Astrocyte (in vitro differentiated cells and primary cell): ENCODE data around the gene STK31.

ENCODE experiments used
- EZH2 ChIP-seq: IDR thresholded peaks from 2 replicates; pipeline ENCODE4 v1.6.1; 2012; ENCODE audit warnings: mild to moderate bottlenecking, low read length, inconsistent platforms; ENCODE audit not compliant: insufficient read depth
- TF ChIP-seq, protein P1 (sequence below): IDR thresholded peaks from 2 replicates; pipeline ENCODE4 v1.5.1; 2011; ENCODE audit warnings: low read depth, mild to moderate bottlenecking, inconsistent platforms, low read length, moderate library complexity; ENCODE audit not compliant: insufficient read depth

DNA sequence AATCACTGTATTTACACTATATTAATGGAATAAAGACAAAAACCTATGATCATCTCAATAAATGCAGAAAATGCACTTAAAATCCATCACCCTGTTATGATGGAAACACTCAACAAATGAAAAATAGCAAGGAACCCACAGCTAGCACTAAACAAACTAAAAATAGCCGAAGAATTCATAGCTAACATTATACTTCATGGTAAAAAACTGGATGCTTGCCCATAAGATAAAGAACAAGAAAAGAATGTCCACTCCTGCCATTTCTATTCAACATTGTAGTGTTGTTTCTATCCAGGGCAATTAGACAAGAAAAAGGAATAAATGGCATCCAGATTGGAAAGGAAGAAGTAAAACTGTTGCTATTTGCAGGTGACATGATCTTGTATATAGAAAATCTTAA is 142.1 kb downstream of the STK31 start:
- TF ChIP-seq, protein P1, sequence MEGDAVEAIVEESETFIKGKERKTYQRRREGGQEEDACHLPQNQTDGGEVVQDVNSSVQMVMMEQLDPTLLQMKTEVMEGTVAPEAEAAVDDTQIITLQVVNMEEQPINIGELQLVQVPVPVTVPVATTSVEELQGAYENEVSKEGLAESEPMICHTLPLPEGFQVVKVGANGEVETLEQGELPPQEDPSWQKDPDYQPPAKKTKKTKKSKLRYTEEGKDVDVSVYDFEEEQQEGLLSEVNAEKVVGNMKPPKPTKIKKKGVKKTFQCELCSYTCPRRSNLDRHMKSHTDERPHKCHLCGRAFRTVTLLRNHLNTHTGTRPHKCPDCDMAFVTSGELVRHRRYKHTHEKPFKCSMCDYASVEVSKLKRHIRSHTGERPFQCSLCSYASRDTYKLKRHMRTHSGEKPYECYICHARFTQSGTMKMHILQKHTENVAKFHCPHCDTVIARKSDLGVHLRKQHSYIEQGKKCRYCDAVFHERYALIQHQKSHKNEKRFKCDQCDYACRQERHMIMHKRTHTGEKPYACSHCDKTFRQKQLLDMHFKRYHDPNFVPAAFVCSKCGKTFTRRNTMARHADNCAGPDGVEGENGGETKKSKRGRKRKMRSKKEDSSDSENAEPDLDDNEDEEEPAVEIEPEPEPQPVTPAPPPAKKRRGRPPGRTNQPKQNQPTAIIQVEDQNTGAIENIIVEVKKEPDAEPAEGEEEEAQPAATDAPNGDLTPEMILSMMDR, result no peak
- TF ChIP-seq EZH2, result no peak
